Astrocyte (in vitro differentiated cells and primary cell): ENCODE results near the gene C19orf73. TPM values are rescaled to one million over a fixed set of nuclear protein-coding genes. Genes with fewer than 3 reads are reported as not detected.

ENCODE experiments used
- DNase-seq: peaks from one replicate; pipeline ENCODE4 v3.0.0-alpha.2; 2010; ENCODE audit warnings: low read depth
- FAIRE-seq: peaks from 2 replicates; lab custom pipeline; 2011; peaks lifted over from hg19 to GRCh38; lab: Jason Lieb, UNC
- H2AFZ ChIP-seq: 2 replicates; pipeline ENCODE4 v1.6.0; 2012; ENCODE audit warnings: low read depth, low read length, inconsistent platforms
- H3K27ac ChIP-seq: 2 replicates; pipeline ENCODE4 v1.5.1; 2011; ENCODE audit warnings: low read depth, low read length, inconsistent platforms
- H3K27me3 ChIP-seq: 2 replicates; pipeline ENCODE4 v1.6.0; 2011; ENCODE audit warnings: low read length, inconsistent platforms; ENCODE audit not compliant: insufficient read depth
- H3K36me3 ChIP-seq: 2 replicates; pipeline ENCODE4 v1.5.1; 2011; ENCODE audit warnings: low read length, inconsistent platforms; ENCODE audit not compliant: insufficient read depth
- H3K4me1 ChIP-seq: 2 replicates; pipeline ENCODE4 v1.5.1; 2011; ENCODE audit warnings: low read length, inconsistent platforms; ENCODE audit not compliant: insufficient read depth
- H3K4me2 ChIP-seq: 2 replicates; pipeline ENCODE4 v1.6.0; 2012; ENCODE audit warnings: low read length, inconsistent platforms
- H3K4me3 ChIP-seq: 2 replicates; pipeline ENCODE4 v1.5.1; 2011; ENCODE audit warnings: low read depth, mild to moderate bottlenecking, low read length, inconsistent platforms; ENCODE audit not compliant: insufficient read depth
- H3K79me2 ChIP-seq: 2 replicates; pipeline ENCODE4 v1.6.0; 2012; ENCODE audit warnings: mild to moderate bottlenecking, low read length, inconsistent platforms; ENCODE audit not compliant: insufficient read depth
- H3K9ac ChIP-seq: 2 replicates; pipeline ENCODE4 v1.6.0; 2012; ENCODE audit warnings: mild to moderate bottlenecking, low read length, inconsistent platforms
- H3K9me3 ChIP-seq: 2 replicates; pipeline ENCODE4 v1.5.1; 2012; ENCODE audit warnings: low read depth, mild to moderate bottlenecking, low read length, inconsistent platforms; ENCODE audit not compliant: insufficient read depth
- H4K20me1 ChIP-seq: 2 replicates; pipeline ENCODE4 v1.6.0; 2012; ENCODE audit warnings: low read length, inconsistent platforms; ENCODE audit not compliant: insufficient read depth
- H3K27ac Mint-ChIP-seq: one replicate; pipeline ENCODE4 v1.8.0; 2021; ENCODE audit warnings: mild to moderate bottlenecking, mixed read lengths; ENCODE audit not compliant: unreplicated experiment
- H3K27me3 Mint-ChIP-seq: one replicate; pipeline ENCODE4 v1.8.0; 2021; ENCODE audit warnings: low read depth, mixed read lengths; ENCODE audit not compliant: unreplicated experiment
- H3K36me3 Mint-ChIP-seq: one replicate; pipeline ENCODE4 v1.8.0; 2021; ENCODE audit warnings: low read depth, mixed read lengths; ENCODE audit not compliant: unreplicated experiment
- H3K4me1 Mint-ChIP-seq: one replicate; pipeline ENCODE4 v1.8.0; 2021; ENCODE audit warnings: low read depth, mixed read lengths; ENCODE audit not compliant: unreplicated experiment
- H3K4me3 Mint-ChIP-seq: one replicate; pipeline ENCODE4 v1.8.0; 2021; ENCODE audit warnings: mild to moderate bottlenecking, moderate library complexity, mixed read lengths; ENCODE audit not compliant: unreplicated experiment
- H3K9me3 Mint-ChIP-seq: one replicate; pipeline ENCODE4 v1.8.0; 2021; ENCODE audit warnings: mild to moderate bottlenecking, mixed read lengths; ENCODE audit not compliant: unreplicated experiment
- EZH2 ChIP-seq: IDR thresholded peaks from 2 replicates; pipeline ENCODE4 v1.6.1; 2012; ENCODE audit warnings: mild to moderate bottlenecking, low read length, inconsistent platforms; ENCODE audit not compliant: insufficient read depth
- total RNA-seq: library from RNA; stranded (reverse); gene quantifications from 2 replicates; pipeline ENCODE4 v1.2.1, GENCODE V29; 2021
- TF ChIP-seq, protein P1 (sequence below): IDR thresholded peaks from 2 replicates; pipeline ENCODE4 v1.5.1; 2011; ENCODE audit warnings: low read depth, mild to moderate bottlenecking, inconsistent platforms, low read length, moderate library complexity; ENCODE audit not compliant: insufficient read depth

The C19orf73 gene
- total RNA-seq, 1 donor from 2014 or later: 0.73 TPM

- peaks cover 17% of the 10 kb centered on the region for H3K4me1 ChIP-seq
- no peak overlapping the region for H3K4me2 ChIP-seq
- no peak overlapping the region for H3K4me3 ChIP-seq
- peaks cover 23% of the 10 kb centered on the region for H3K36me3 ChIP-seq
- FAIRE-seq: no peak
- H3K27me3 ChIP-seq: no peaks in the 10 kb centered on the region
- H4K20me1 ChIP-seq: peaks cover 58% of the 10 kb centered on the region
- H3K36me3 Mint-ChIP-seq: peaks cover 32% of the 10 kb centered on the region
- no peak overlapping the region for H2AFZ ChIP-seq
- H3K27ac ChIP-seq: no peak overlapping the region
- H3K27ac Mint-ChIP-seq: no peak overlapping the region
- peaks cover 19% of the 10 kb centered on the region for H3K4me1 Mint-ChIP-seq
- peaks cover 2% of the 10 kb centered on the region for H3K9me3 Mint-ChIP-seq
- no peak overlapping the region for H3K9ac ChIP-seq
- no peak for DNase-seq
- no peak overlapping the region for H3K4me3 Mint-ChIP-seq
- no peaks in the 10 kb centered on the region for H3K9me3 ChIP-seq
- peaks cover 13% of the 10 kb centered on the region for H3K79me2 ChIP-seq
- TF ChIP-seq, protein P1, sequence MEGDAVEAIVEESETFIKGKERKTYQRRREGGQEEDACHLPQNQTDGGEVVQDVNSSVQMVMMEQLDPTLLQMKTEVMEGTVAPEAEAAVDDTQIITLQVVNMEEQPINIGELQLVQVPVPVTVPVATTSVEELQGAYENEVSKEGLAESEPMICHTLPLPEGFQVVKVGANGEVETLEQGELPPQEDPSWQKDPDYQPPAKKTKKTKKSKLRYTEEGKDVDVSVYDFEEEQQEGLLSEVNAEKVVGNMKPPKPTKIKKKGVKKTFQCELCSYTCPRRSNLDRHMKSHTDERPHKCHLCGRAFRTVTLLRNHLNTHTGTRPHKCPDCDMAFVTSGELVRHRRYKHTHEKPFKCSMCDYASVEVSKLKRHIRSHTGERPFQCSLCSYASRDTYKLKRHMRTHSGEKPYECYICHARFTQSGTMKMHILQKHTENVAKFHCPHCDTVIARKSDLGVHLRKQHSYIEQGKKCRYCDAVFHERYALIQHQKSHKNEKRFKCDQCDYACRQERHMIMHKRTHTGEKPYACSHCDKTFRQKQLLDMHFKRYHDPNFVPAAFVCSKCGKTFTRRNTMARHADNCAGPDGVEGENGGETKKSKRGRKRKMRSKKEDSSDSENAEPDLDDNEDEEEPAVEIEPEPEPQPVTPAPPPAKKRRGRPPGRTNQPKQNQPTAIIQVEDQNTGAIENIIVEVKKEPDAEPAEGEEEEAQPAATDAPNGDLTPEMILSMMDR: no peak
- TF ChIP-seq EZH2: no peak
- H3K27me3 Mint-ChIP-seq: no peaks in the 10 kb centered on the region
Observed at GRCh38 chr19:49109569-49110233, 9.2 kb downstream of the C19orf73 start.

DNA sequence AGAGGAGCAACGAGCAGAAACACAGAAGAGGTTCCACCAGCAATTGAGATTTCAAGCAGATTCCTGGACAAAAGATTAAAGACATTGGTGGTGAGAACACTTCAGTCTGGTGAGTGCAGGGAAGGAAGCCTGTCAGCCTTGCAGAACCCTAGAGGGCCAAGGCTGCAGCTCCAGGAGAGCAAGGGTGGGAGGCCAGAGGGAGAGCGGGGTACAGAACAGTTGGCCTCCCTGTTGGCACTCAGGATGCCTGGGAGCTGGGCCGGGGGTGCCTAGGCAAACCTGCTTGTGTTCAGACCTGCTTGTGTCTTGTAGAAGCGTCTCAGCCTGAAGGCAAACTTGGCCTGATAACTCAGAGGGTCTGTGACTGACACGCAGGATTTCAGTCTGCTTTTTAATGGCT is 9.9 kb downstream of the C19orf73 start:
- Mint-ChIP-seq H3K4me1 (peaks cover 19% of the 10 kb centered on the region), H3K27me3 (no peaks in the 10 kb centered on the region), H3K4me3 (no peak overlapping the region), H3K27ac (no peak overlapping the region), H3K36me3 (peaks cover 33% of the 10 kb centered on the region), H3K9me3 (peaks cover 2% of the 10 kb centered on the region)
- H3K9me3 ChIP-seq: no peaks in the 10 kb centered on the region
- H3K36me3 ChIP-seq: peaks cover 25% of the 10 kb centered on the region
- no peaks in the 10 kb centered on the region for H3K27me3 ChIP-seq
- no peak overlapping the region for H3K4me3 ChIP-seq
- DNase-seq (no peak), FAIRE-seq (no peak)
- H2AFZ ChIP-seq: no peak overlapping the region
- H3K4me1 ChIP-seq: peaks cover 16% of the 10 kb centered on the region
- TF ChIP-seq, protein P1: no peak
- TF ChIP-seq EZH2: no peak
- no peak overlapping the region for H3K9ac ChIP-seq
- peaks cover 13% of the 10 kb centered on the region for H3K79me2 ChIP-seq
- no peak overlapping the region for H3K4me2 ChIP-seq
- no peak overlapping the region for H3K27ac ChIP-seq
- peaks cover 64% of the 10 kb centered on the region for H4K20me1 ChIP-seq
